HG02610 (cell line): Measurements from ENCODE around the gene OSBPL1A.

Experiments used
- ATAC-seq: cut with Tn5 transposase; IDR thresholded peaks from one replicate; pipeline ENCODE4 v1.9.1; 2021; ENCODE audit warnings: mild to moderate bottlenecking, moderate library complexity; ENCODE audit not compliant: unreplicated experiment

Gene OSBPL1A

GRCh38 chr18:24230766-24231165 is 166.9 kb downstream of the OSBPL1A start:
- ATAC-seq: no peak

- no peak for ATAC-seq
These were observed 169.0 kb downstream of the OSBPL1A start for GRCh38 chr18:24228667-24229041.

- ATAC-seq: no peak
These were observed 169.5 kb downstream of the OSBPL1A start for GRCh38 chr18:24227977-24228666.

- ATAC-seq: no peak
These were observed 177.3 kb downstream of the OSBPL1A start for GRCh38 chr18:24220318-24220688.

- no peak for ATAC-seq
These were observed 177.9 kb downstream of the OSBPL1A start for GRCh38 chr18:24219561-24220317.

- ATAC-seq: no peak
These were observed 182.7 kb downstream of the OSBPL1A start for GRCh38 chr18:24214913-24215312.

- no peak for ATAC-seq
These were observed 183.5 kb downstream of the OSBPL1A start for GRCh38 chr18:24214144-24214543.

- no peak for ATAC-seq
These were observed 184.7 kb downstream of the OSBPL1A start for GRCh38 chr18:24212939-24213338.

GRCh38 chr18:24209558-24209957 is 188.1 kb downstream of the OSBPL1A start:
- ATAC-seq: no peak

GRCh38 chr18:24208270-24209035 is 189.2 kb downstream of the OSBPL1A start:
- no peak for ATAC-seq

- ATAC-seq: no peak
These were observed 192.7 kb downstream of the OSBPL1A start for GRCh38 chr18:24204904-24205303.

- ATAC-seq: no peak
These were observed 195.6 kb downstream of the OSBPL1A start for GRCh38 chr18:24201699-24202687.

- no peak for ATAC-seq
These were observed 196.9 kb downstream of the OSBPL1A start for GRCh38 chr18:24200494-24201290.

- ATAC-seq: no peak
These were observed 198.2 kb downstream of the OSBPL1A start for GRCh38 chr18:24199372-24199962.

- ATAC-seq: no peak
These were observed 199.2 kb downstream of the OSBPL1A start for GRCh38 chr18:24198461-24198860.

GRCh38 chr18:24197412-24197811 is 200.2 kb downstream of the OSBPL1A start:
- ATAC-seq: no peak

GRCh38 chr18:24196764-24197163 is 200.9 kb downstream of the OSBPL1A start:
- no peak for ATAC-seq

- ATAC-seq: no peak
These were observed 202.1 kb downstream of the OSBPL1A start for GRCh38 chr18:24195296-24196053.

- ATAC-seq: no peak
These were observed 207.0 kb downstream of the OSBPL1A start for GRCh38 chr18:24190590-24190989.
